Naive thymus-derived CD8-positive, alpha-beta T cell (primary cell): ENCODE measurements around the gene LCMT1. TPM values are rescaled to one million over a fixed set of nuclear protein-coding genes. Genes with fewer than 3 reads are reported as not detected.
"Not testable (repeated sequence)": the region's sequence is repeated elsewhere in the genome, so short reads cannot be mapped to it uniquely, and the experiment has no call there.

Experiments
- ATAC-seq, 2 donors: fragments of 150-1000 bp; cut with Tn5 transposase in 1 of 2; sonication (Bioruptor Pico), chemical (Tn5 transposase) in 1 of 2; 1 replicate in 1 of 2; 2 replicates in 1 of 2; pipeline ENCODE4 v1.10.0; 2021; ENCODE audit warnings: mild to moderate bottlenecking in 2 of 2, moderate library complexity in 2 of 2
- POLR2A ChIA-PET: fragments of 350-600 bp; sonication (Branson Sonifier 250); formaldehyde crosslinking; loops from one replicate; lab custom pipeline; 2021; ENCODE audit warnings: antibody characterized with exemption; lab: Charles Lee
- DNase-seq, 10 donors: peaks; one replicate each; pipeline versions ENCODE4 v3.0.0 to v3.0.0-alpha.2; 2020 to 2022
- H3K27ac Mint-ChIP-seq, 10 donors: one replicate each; pipeline ENCODE4 v1.8.0; 2020 to 2022; ENCODE audit warnings: mild to moderate bottlenecking in 10 of 10, mixed read lengths in 10 of 10, moderate library complexity in 4 of 10, inconsistent platforms in 1 of 10
- H3K27me3 Mint-ChIP-seq, 5 donors: one replicate each; pipeline ENCODE4 v1.8.0; 2021 to 2022; ENCODE audit warnings: mixed read lengths in 5 of 5
- H3K36me3 Mint-ChIP-seq, 3 donors: one replicate each; pipeline ENCODE4 v1.8.0; 2020 to 2022; ENCODE audit warnings: mixed read lengths in 3 of 3, mild to moderate bottlenecking in 2 of 3, inconsistent platforms in 1 of 3
- H3K4me1 Mint-ChIP-seq, 4 donors: one replicate each; pipeline ENCODE4 v1.8.0; 2021 to 2022; ENCODE audit warnings: mixed read lengths in 4 of 4
- H3K4me3 Mint-ChIP-seq, 10 donors: one replicate each; pipeline ENCODE4 v1.8.0; 2020 to 2022; ENCODE audit warnings: mild to moderate bottlenecking in 10 of 10, mixed read lengths in 10 of 10, moderate library complexity in 6 of 10, inconsistent platforms in 1 of 10
- H3K9me3 Mint-ChIP-seq, 9 donors: one replicate each; pipeline ENCODE4 v1.8.0; 2020 to 2022; ENCODE audit warnings: mixed read lengths in 9 of 9, mild to moderate bottlenecking in 3 of 9, inconsistent platforms in 1 of 9, moderate library complexity in 1 of 9
- polyA plus RNA-seq, 3 donors: library from polyadenylated mRNA; unstranded; fragments of 300-500 nt; fragmentation: Illumina TruSeq; gene quantifications; one replicate each; pipeline ENCODE4 v1.2.3, GENCODE V29; 2021
- total RNA-seq, 8 experiments: library from RNA in 2 of 8; stranded (reverse) in 2 of 8; gene quantifications; one replicate each; pipeline ENCODE4 v1.2.3 and lab custom pipeline; 2021 to 2026

LCMT1 gene
- total and polyA plus RNA-seq, 5 experiments from 2014 or later = 29.9 to 41.4 (median 38.7) TPM

GRCh38 chr16:25177831-25178688, 66.5 kb downstream of the LCMT1 start:
- ATAC-seq = no peak
- no peaks in the 10 kb centered on the region for H3K9me3 Mint-ChIP-seq
- POLR2A ChIA-PET = no interaction called here
- no peak overlapping the region for H3K4me3 Mint-ChIP-seq
- H3K4me1 Mint-ChIP-seq = no peaks in the 10 kb centered on the region
- peak overlapping the region in 2 of 10 donors; percentile 42 to 80 for H3K27ac Mint-ChIP-seq
- H3K27me3 Mint-ChIP-seq = no peaks in the 10 kb centered on the region
- no peak for DNase-seq
- H3K36me3 Mint-ChIP-seq = peaks cover 4 to 57% (median 20%) of the 10 kb centered on the region in 3 donors

GRCh38 chr16:25181236-25181635, 69.7 kb downstream of the LCMT1 start:
- H3K4me3 Mint-ChIP-seq, DNase-seq, H3K4me1 Mint-ChIP-seq, H3K27me3 Mint-ChIP-seq, ATAC-seq, H3K9me3 Mint-ChIP-seq, POLR2A ChIA-PET: not testable (repeated sequence)
- peaks cover 4 to 27% (median 13%) of the 10 kb centered on the region in 3 donors for H3K36me3 Mint-ChIP-seq
- H3K27ac Mint-ChIP-seq = peak overlapping the region in 2 of 10 donors; percentile 43 to 49

- Mint-ChIP-seq H3K27me3 (no peaks in the 10 kb centered on the region), H3K36me3 (peaks cover 0 to 9% (median 7%) of the 10 kb centered on the region in 3 donors), H3K9me3 (no peaks in the 10 kb centered on the region), H3K27ac (no peak overlapping the region), H3K4me3 (no peak overlapping the region), H3K4me1 (no peaks in the 10 kb centered on the region)
- ATAC-seq (no peak), DNase-seq (no peak)
- POLR2A ChIA-PET = no interaction called here
These were observed 73.2 kb downstream of the LCMT1 start for GRCh38 chr16:25184771-25185170.

GRCh38 chr16:25187491-25187795, 75.9 kb downstream of the LCMT1 start:
- Mint-ChIP-seq H3K36me3 (peaks cover 0 to 14% (median 2%) of the 10 kb centered on the region in 3 donors), H3K27me3 (no peaks in the 10 kb centered on the region), H3K27ac (peak overlapping the region in 1 of 10 donors; percentile 3), H3K4me3 (no peak overlapping the region), H3K4me1 (no peaks in the 10 kb centered on the region), H3K9me3 (no peaks in the 10 kb centered on the region)
- POLR2A ChIA-PET = interaction anchor here (0.7 kb wide), 1 partner anchor 690 kb away, joined by 3 read pairs; no protein-coding TSS in a partner anchor
- DNase-seq = no peak
- no peak for ATAC-seq

- DNase-seq = no peak
- ATAC-seq = no peak
- Mint-ChIP-seq H3K4me1 (no peaks in the 10 kb centered on the region), H3K27ac (no peak overlapping the region), H3K9me3 (no peaks in the 10 kb centered on the region), H3K27me3 (no peaks in the 10 kb centered on the region), H3K4me3 (no peak overlapping the region), H3K36me3 (peaks cover 0 to 14% (median 2%) of the 10 kb centered on the region in 3 donors)
- POLR2A ChIA-PET = no interaction called here
These were observed 77.8 kb downstream of the LCMT1 start for GRCh38 chr16:25189305-25189704.

- Mint-ChIP-seq H3K4me3 (no peak overlapping the region), H3K9me3 (no peaks in the 10 kb centered on the region), H3K4me1 (no peaks in the 10 kb centered on the region), H3K27ac (no peak overlapping the region), H3K36me3 (peaks cover 0 to 14% (median 2%) of the 10 kb centered on the region in 3 donors), H3K27me3 (no peaks in the 10 kb centered on the region)
- POLR2A ChIA-PET = no interaction called here
- DNase-seq (no peak), ATAC-seq (no peak)
These were observed 80.6 kb downstream of the LCMT1 start for GRCh38 chr16:25192096-25192495.

- POLR2A ChIA-PET = interaction anchor here (0.6 kb wide), 1 partner anchor 68 kb away, joined by 3 read pairs; no protein-coding TSS in a partner anchor
- ATAC-seq (no peak), DNase-seq (no peak)
- H3K36me3 Mint-ChIP-seq = peaks cover 0 to 9% (median 0%) of the 10 kb centered on the region in 3 donors
- no peak overlapping the region for H3K4me3 Mint-ChIP-seq
- H3K4me1 Mint-ChIP-seq = no peaks in the 10 kb centered on the region
- H3K9me3 Mint-ChIP-seq = no peaks in the 10 kb centered on the region
- H3K27ac Mint-ChIP-seq = no peak overlapping the region
- H3K27me3 Mint-ChIP-seq = no peaks in the 10 kb centered on the region
These were observed 82.8 kb downstream of the LCMT1 start for GRCh38 chr16:25194273-25194878.

- Mint-ChIP-seq H3K4me3 (no peak overlapping the region), H3K36me3 (no peaks in the 10 kb centered on the region), H3K4me1 (no peaks in the 10 kb centered on the region), H3K27ac (no peak overlapping the region), H3K27me3 (no peaks in the 10 kb centered on the region), H3K9me3 (no peaks in the 10 kb centered on the region)
- POLR2A ChIA-PET = no interaction called here
- DNase-seq = no peak
- ATAC-seq = no peak
These were observed 86.5 kb downstream of the LCMT1 start for GRCh38 chr16:25198021-25198420.

- Mint-ChIP-seq H3K9me3 (no peaks in the 10 kb centered on the region), H3K27ac (no peak overlapping the region), H3K4me3 (no peak overlapping the region), H3K36me3 (no peaks in the 10 kb centered on the region), H3K4me1 (no peaks in the 10 kb centered on the region), H3K27me3 (no peaks in the 10 kb centered on the region)
- DNase-seq = no peak
- ATAC-seq = no peak
- POLR2A ChIA-PET = no interaction called here
These were observed 87.9 kb downstream of the LCMT1 start for GRCh38 chr16:25199457-25199856.

- H3K9me3 Mint-ChIP-seq = no peaks in the 10 kb centered on the region
- H3K4me1 Mint-ChIP-seq = no peaks in the 10 kb centered on the region
- H3K36me3 Mint-ChIP-seq = no peaks in the 10 kb centered on the region
- H3K4me3 Mint-ChIP-seq = no peak overlapping the region
- no peaks in the 10 kb centered on the region for H3K27me3 Mint-ChIP-seq
- POLR2A ChIA-PET = no interaction called here
- DNase-seq (no peak), ATAC-seq (no peak)
- peak overlapping the region in 1 of 10 donors; percentile 60 for H3K27ac Mint-ChIP-seq
These were observed 99.2 kb downstream of the LCMT1 start for GRCh38 chr16:25210758-25211157.

GRCh38 chr16:25212636-25213035, 101.1 kb downstream of the LCMT1 start:
- Mint-ChIP-seq H3K4me1 (no peaks in the 10 kb centered on the region), H3K27ac (no peak overlapping the region), H3K9me3 (no peaks in the 10 kb centered on the region), H3K4me3 (no peak overlapping the region), H3K27me3 (peaks cover 0 to 2% (median 0%) of the 10 kb centered on the region in 5 donors), H3K36me3 (no peaks in the 10 kb centered on the region)
- no peak for DNase-seq
- no peak for ATAC-seq
- POLR2A ChIA-PET = no interaction called here

- DNase-seq = no peak
- ATAC-seq = no peak
- H3K27me3 Mint-ChIP-seq = peaks cover 0 to 7% (median 0%) of the 10 kb centered on the region in 5 donors
- no peaks in the 10 kb centered on the region for H3K36me3 Mint-ChIP-seq
- no peaks in the 10 kb centered on the region for H3K9me3 Mint-ChIP-seq
- no peak overlapping the region for H3K4me3 Mint-ChIP-seq
- H3K4me1 Mint-ChIP-seq = no peaks in the 10 kb centered on the region
- H3K27ac Mint-ChIP-seq = no peak overlapping the region
- POLR2A ChIA-PET = interaction anchor here (0.6 kb wide), 1 partner anchor 47 kb away, joined by 3 read pairs; no protein-coding TSS in a partner anchor
These were observed 102.3 kb downstream of the LCMT1 start for GRCh38 chr16:25213709-25214397.

GRCh38 chr16:25217112-25217511, 105.6 kb downstream of the LCMT1 start:
- DNase-seq (no peak), ATAC-seq (no peak)
- Mint-ChIP-seq H3K36me3 (no peaks in the 10 kb centered on the region), H3K27ac (peak overlapping the region in 1 of 10 donors; percentile 31), H3K4me3 (no peak overlapping the region), H3K27me3 (peaks cover 0 to 7% (median 0%) of the 10 kb centered on the region in 5 donors), H3K9me3 (no peaks in the 10 kb centered on the region), H3K4me1 (no peaks in the 10 kb centered on the region)
- POLR2A ChIA-PET = no interaction called here
